Natural killer cell (primary cell): ENCODE results near the gene MYF6. TPM values are rescaled to one million over a fixed set of nuclear protein-coding genes. Genes with fewer than 3 reads are reported as not detected.

Experiments used
- ATAC-seq, 3 donors: fragments of 150-1000 bp in 2 of 3; fragments of 200-7000 bp in 1 of 3; cut with Tn5 transposase; 1 replicate in 1 of 3; 2 replicates in 2 of 3; pipeline ENCODE4 v1.10.0; 2021; ENCODE audit warnings: mild to moderate bottlenecking in 2 of 3, moderate library complexity in 2 of 3
- DNase-seq, 2 donors: peaks; one replicate each; pipeline versions ENCODE4 v3.0.0 to v3.0.0-alpha.2; 2013 to 2021; ENCODE audit warnings: mixed read lengths in 1 of 2
- H3K27ac ChIP-seq: one replicate; pipeline ENCODE4 v1.5.1; 2013; ENCODE audit warnings: mild to moderate bottlenecking, low read length
- H3K27me3 ChIP-seq: one replicate; pipeline ENCODE4 v1.6.1; 2013; ENCODE audit warnings: low read length; ENCODE audit not compliant: control insufficient read depth, insufficient read depth
- H3K36me3 ChIP-seq: one replicate; pipeline ENCODE4 v1.6.1; 2013; ENCODE audit warnings: low read length; ENCODE audit not compliant: control insufficient read depth, insufficient read depth
- H3K4me1 ChIP-seq: one replicate; pipeline ENCODE4 v1.6.1; 2013; ENCODE audit warnings: low read length; ENCODE audit not compliant: control insufficient read depth, insufficient read depth
- H3K4me3 ChIP-seq: one replicate; pipeline ENCODE4 v1.5.1; 2013; ENCODE audit warnings: low read length
- H3K9me3 ChIP-seq: one replicate; pipeline ENCODE4 v1.6.1; 2013; ENCODE audit warnings: low read length; ENCODE audit not compliant: control insufficient read depth, insufficient read depth
- H3K27ac Mint-ChIP-seq, 2 donors: one replicate each; pipeline ENCODE4 v1.8.0; 2022; ENCODE audit warnings: mild to moderate bottlenecking in 2 of 2, mixed read lengths in 2 of 2, moderate library complexity in 1 of 2
- H3K27me3 Mint-ChIP-seq, 2 donors: one replicate each; pipeline ENCODE4 v1.8.0; 2022; ENCODE audit warnings: low read depth in 2 of 2, mixed read lengths in 2 of 2
- H3K36me3 Mint-ChIP-seq: one replicate; pipeline ENCODE4 v1.8.0; 2022; ENCODE audit warnings: mixed read lengths
- H3K4me1 Mint-ChIP-seq, 2 donors: one replicate each; pipeline ENCODE4 v1.8.0; 2022; ENCODE audit warnings: mixed read lengths in 2 of 2
- H3K4me3 Mint-ChIP-seq: one replicate; pipeline ENCODE4 v1.8.0; 2022; ENCODE audit warnings: mild to moderate bottlenecking, moderate library complexity, mixed read lengths
- H3K9me3 Mint-ChIP-seq, 2 donors: one replicate each; pipeline ENCODE4 v1.8.0; 2022; ENCODE audit warnings: mixed read lengths in 2 of 2
- WGBS: methylation state at CpG from one replicate; pipeline ENCODE4 v1.1.7; 2013; ENCODE audit warnings: missing lambda C conversion rate; ENCODE audit not compliant: insufficient coverage; 5-methylcytosine and 5-hydroxymethylcytosine counted together
- intact Hi-C: fragments of 100-400 bp; cut with micrococcal nuclease; formaldehyde crosslinking; loops from one replicate; pipeline ENCODE4 v1.14.2; 2022
- total RNA-seq, 4 donors: library from RNA; stranded (reverse); fragments of 120-200 nt in 1 of 4; gene quantifications; one replicate each; pipeline versions ENCODE4 v1.2.3 to v1.2.4, GENCODE V29; 2013 to 2022
- TF ChIP-seq, protein P1 (sequence below): fragments of 200-600 bp; IDR thresholded peaks from one replicate; pipeline ENCODE4 v1.8.0; 2022; ENCODE audit warnings: antibody characterized with exemption

The MYF6 gene
- total RNA-seq, result not detected
- total RNA-seq (2013), result not detected

- peaks cover 9% of the 10 kb centered on the region for H3K36me3 Mint-ChIP-seq
- no peak within 1 kb of the TSS for H3K27ac Mint-ChIP-seq
- no peak within 1 kb of the TSS for H3K4me3 Mint-ChIP-seq
- Histone ChIP-seq H3K36me3 (no peaks in the 10 kb centered on the region), H3K4me1 (no peaks in the 10 kb centered on the region), H3K9me3 (peaks cover 3% of the 10 kb centered on the region), H3K27me3 (no peaks in the 10 kb centered on the region), H3K4me3 (no peak within 1 kb of the TSS), H3K27ac (no peak within 1 kb of the TSS)
- WGBS, result 41% methylated on average over 4 of the region's 4 CpGs
- H3K9me3 Mint-ChIP-seq, result peaks cover 4 to 5% of the 10 kb centered on the region in 2 donors
- no peaks in the 10 kb centered on the region for H3K4me1 Mint-ChIP-seq
- intact Hi-C loops, result no loop called here
- TF ChIP-seq, protein P1, sequence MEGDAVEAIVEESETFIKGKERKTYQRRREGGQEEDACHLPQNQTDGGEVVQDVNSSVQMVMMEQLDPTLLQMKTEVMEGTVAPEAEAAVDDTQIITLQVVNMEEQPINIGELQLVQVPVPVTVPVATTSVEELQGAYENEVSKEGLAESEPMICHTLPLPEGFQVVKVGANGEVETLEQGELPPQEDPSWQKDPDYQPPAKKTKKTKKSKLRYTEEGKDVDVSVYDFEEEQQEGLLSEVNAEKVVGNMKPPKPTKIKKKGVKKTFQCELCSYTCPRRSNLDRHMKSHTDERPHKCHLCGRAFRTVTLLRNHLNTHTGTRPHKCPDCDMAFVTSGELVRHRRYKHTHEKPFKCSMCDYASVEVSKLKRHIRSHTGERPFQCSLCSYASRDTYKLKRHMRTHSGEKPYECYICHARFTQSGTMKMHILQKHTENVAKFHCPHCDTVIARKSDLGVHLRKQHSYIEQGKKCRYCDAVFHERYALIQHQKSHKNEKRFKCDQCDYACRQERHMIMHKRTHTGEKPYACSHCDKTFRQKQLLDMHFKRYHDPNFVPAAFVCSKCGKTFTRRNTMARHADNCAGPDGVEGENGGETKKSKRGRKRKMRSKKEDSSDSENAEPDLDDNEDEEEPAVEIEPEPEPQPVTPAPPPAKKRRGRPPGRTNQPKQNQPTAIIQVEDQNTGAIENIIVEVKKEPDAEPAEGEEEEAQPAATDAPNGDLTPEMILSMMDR, result no peak
- ATAC-seq (no peak), DNase-seq (no peak)
- peaks cover 12 to 18% of the 10 kb centered on the region in 2 donors for H3K27me3 Mint-ChIP-seq
Measured at GRCh38 chr12:80707126-80707829, at the start of gene MYF6. Gene MYF6 (plus strand): TSS chr12:80707634. CDS start chr12:80707720, 86 bp downstream.

- H3K4me3 ChIP-seq, result no peak overlapping the region
- Mint-ChIP-seq H3K36me3 (no peaks in the 10 kb centered on the region), H3K27ac (no peak overlapping the region), H3K27me3 (no peaks in the 10 kb centered on the region), H3K9me3 (peaks cover 7% of the 10 kb centered on the region in 2 donors), H3K4me3 (no peak overlapping the region), H3K4me1 (no peaks in the 10 kb centered on the region)
- no peaks in the 10 kb centered on the region for H3K27me3 ChIP-seq
- H3K4me1 ChIP-seq, result no peaks in the 10 kb centered on the region
- TF ChIP-seq, protein P1, result no peak
- intact Hi-C loops, result no loop called here
- WGBS, result 67% methylated on average over 5 of the region's 5 CpGs
- H3K9me3 ChIP-seq, result no peaks in the 10 kb centered on the region
- H3K27ac ChIP-seq, result no peak overlapping the region
- ATAC-seq (no peak), DNase-seq (no peak)
- no peaks in the 10 kb centered on the region for H3K36me3 ChIP-seq
Measured at GRCh38 chr12:80659512-80660063, 47.8 kb upstream of the MYF6 start.

GRCh38 chr12:80662586-80662985 is 44.8 kb upstream of the MYF6 start:
- Histone ChIP-seq H3K36me3 (no peaks in the 10 kb centered on the region), H3K27ac (no peak overlapping the region), H3K4me3 (no peak overlapping the region), H3K4me1 (no peaks in the 10 kb centered on the region), H3K9me3 (peaks cover 2% of the 10 kb centered on the region), H3K27me3 (no peaks in the 10 kb centered on the region)
- no peak overlapping the region for H3K27ac Mint-ChIP-seq
- TF ChIP-seq, protein P1, result no peak
- intact Hi-C loops, result no loop called here
- DNase-seq, result no peak
- no peaks in the 10 kb centered on the region for H3K4me1 Mint-ChIP-seq
- H3K9me3 Mint-ChIP-seq, result peaks cover 14% of the 10 kb centered on the region in 2 donors
- no peak for ATAC-seq
- no peaks in the 10 kb centered on the region for H3K36me3 Mint-ChIP-seq
- H3K4me3 Mint-ChIP-seq, result no peak overlapping the region
- H3K27me3 Mint-ChIP-seq, result no peaks in the 10 kb centered on the region
